Mesothelial cell of epicardium (in vitro differentiated cells): ENCODE results near the gene GSTM5. TPM values are rescaled to one million over a fixed set of nuclear protein-coding genes. Genes with fewer than 3 reads are reported as not detected.
"Not testable (repeated sequence)": the region's sequence is repeated elsewhere in the genome, so short reads cannot be mapped to it uniquely, and the experiment has no call there.

ENCODE experiments used
- DNase-seq, 2 experiments: peaks; one replicate each; pipeline ENCODE4 v3.0.0; 2021; ENCODE audit warnings: low spot score in 2 of 2; ENCODE audit not compliant: unreplicated experiment in 2 of 2
- H3K27ac Mint-ChIP-seq: 2 replicates; pipeline ENCODE4 v1.8.0; 2021; ENCODE audit warnings: mixed read lengths
- H3K27me3 Mint-ChIP-seq: 2 replicates; pipeline ENCODE4 v1.8.0; 2021; ENCODE audit warnings: low read depth, mixed read lengths
- H3K36me3 Mint-ChIP-seq: 2 replicates; pipeline ENCODE4 v1.8.0; 2021; ENCODE audit warnings: mixed read lengths
- H3K4me1 Mint-ChIP-seq: 2 replicates; pipeline ENCODE4 v1.8.0; 2021; ENCODE audit warnings: mixed read lengths
- H3K4me3 Mint-ChIP-seq: 2 replicates; pipeline ENCODE4 v1.8.0; 2021; ENCODE audit warnings: mild to moderate bottlenecking, moderate library complexity, mixed read lengths
- H3K9me3 Mint-ChIP-seq: 2 replicates; pipeline ENCODE4 v1.8.0; 2021; ENCODE audit warnings: mixed read lengths
- total RNA-seq: library from RNA; stranded (reverse); gene quantifications from 3 replicates; pipeline ENCODE4 v1.2.1, GENCODE V29; 2021
- TF ChIP-seq, protein P1 (sequence below): fragments of 200-600 bp; sonication (generic); IDR thresholded peaks from one replicate; pipeline ENCODE4 v1.5.0; 2021; ENCODE audit warnings: antibody characterized with exemption; ENCODE audit not compliant: unreplicated experiment

Gene GSTM5
- total RNA-seq, 1 donor from 2014 or later: 0.29 TPM

DNA sequence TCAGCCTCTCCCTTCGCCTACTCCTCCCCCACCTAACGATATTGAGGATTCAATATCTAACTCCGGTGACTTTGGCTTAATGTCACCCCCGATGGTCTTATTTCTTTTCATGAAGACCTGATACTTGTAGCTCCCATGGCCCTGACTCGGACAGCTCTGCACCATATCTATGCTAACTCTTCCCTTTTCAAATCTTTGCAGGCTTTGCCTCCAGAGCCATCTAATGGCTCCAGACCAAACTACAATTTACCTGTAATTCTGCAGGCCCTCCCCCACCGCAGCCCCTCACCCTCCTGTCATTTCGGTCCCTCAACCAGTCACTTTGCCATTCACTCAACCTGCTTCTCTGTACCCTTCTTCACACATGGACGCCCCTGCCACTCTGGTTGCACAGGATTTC lies 7.9 kb upstream of the GSTM5 start:
- Mint-ChIP-seq H3K9me3 (peaks cover 38% of the 10 kb centered on the region), H3K36me3 (peaks cover 23% of the 10 kb centered on the region), H3K4me1 (no peaks in the 10 kb centered on the region), H3K27ac (no peak overlapping the region), H3K27me3 (no peaks in the 10 kb centered on the region), H3K4me3 (no peak overlapping the region)
- DNase-seq: no peak
- TF ChIP-seq, protein P1, sequence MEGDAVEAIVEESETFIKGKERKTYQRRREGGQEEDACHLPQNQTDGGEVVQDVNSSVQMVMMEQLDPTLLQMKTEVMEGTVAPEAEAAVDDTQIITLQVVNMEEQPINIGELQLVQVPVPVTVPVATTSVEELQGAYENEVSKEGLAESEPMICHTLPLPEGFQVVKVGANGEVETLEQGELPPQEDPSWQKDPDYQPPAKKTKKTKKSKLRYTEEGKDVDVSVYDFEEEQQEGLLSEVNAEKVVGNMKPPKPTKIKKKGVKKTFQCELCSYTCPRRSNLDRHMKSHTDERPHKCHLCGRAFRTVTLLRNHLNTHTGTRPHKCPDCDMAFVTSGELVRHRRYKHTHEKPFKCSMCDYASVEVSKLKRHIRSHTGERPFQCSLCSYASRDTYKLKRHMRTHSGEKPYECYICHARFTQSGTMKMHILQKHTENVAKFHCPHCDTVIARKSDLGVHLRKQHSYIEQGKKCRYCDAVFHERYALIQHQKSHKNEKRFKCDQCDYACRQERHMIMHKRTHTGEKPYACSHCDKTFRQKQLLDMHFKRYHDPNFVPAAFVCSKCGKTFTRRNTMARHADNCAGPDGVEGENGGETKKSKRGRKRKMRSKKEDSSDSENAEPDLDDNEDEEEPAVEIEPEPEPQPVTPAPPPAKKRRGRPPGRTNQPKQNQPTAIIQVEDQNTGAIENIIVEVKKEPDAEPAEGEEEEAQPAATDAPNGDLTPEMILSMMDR: no peak

DNA sequence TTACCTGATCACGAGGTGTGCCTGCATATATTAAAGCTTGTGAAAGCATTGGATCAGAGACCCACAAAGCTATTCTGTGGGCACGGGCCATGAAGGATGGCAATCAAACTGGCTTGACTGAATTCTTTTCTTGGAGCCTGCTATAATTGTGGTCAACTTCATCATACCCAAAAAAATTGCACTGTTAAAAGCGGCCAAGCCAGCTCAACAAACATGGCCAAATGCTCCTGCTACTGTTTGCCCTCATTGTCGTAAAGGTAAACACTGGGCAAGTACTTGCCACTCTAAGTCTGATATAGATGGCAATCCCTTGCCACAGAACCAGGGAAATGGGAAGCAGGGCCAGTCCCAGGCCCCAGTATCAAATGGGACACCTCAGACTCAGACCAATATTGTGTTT lies 6.6 kb upstream of the GSTM5 start:
- peaks cover 27% of the 10 kb centered on the region for H3K36me3 Mint-ChIP-seq
- DNase-seq: no peak
- H3K4me3 Mint-ChIP-seq: no peak overlapping the region
- TF ChIP-seq, protein P1: no peak
- H3K9me3 Mint-ChIP-seq: peaks cover 42% of the 10 kb centered on the region
- no peaks in the 10 kb centered on the region for H3K27me3 Mint-ChIP-seq
- H3K4me1 Mint-ChIP-seq: no peaks in the 10 kb centered on the region
- no peak overlapping the region for H3K27ac Mint-ChIP-seq

DNA sequence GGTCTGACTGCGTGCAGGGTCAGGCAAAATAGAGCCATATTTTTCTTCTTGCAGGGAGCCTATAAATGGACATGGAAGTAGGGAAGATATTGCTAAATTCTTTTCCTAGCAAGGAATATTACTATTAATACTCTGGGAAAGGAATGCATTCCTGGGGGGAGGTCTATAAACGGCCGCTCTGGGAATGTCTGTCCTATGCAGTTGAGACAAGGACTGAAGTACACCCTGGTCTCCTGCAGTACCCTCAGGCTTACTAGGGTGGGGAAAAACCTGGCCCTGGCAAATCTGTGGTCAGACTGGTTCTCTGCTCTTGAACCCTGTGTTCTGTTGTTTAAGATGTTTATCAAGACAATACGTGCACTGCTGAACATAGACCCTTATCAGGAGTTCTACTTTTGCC lies 3.1 kb upstream of the GSTM5 start:
- not testable (repeated sequence) for H3K4me3 Mint-ChIP-seq, H3K27ac Mint-ChIP-seq, H3K27me3 Mint-ChIP-seq, H3K4me1 Mint-ChIP-seq, DNase-seq
- peaks cover 33% of the 10 kb centered on the region for H3K9me3 Mint-ChIP-seq
- H3K36me3 Mint-ChIP-seq: peaks cover 20% of the 10 kb centered on the region

DNA sequence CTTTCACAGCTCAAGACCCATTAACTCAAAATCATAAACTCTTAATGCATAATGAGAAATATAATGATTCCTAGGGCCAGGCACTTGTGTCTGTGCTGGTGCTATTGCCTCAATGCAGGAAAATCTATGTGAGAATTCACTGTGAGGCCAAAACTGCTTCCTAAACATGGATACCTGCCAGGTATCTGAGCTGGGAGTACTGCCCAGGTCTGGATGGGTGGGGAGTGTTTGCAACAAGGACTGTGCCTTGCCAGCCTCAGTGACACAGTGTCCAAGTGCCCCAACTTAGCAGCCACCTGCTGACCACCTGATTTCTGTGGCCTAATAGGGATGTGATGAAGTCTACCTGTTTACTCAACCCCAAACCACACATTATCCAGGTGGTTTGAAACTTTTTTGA lies 2.2 kb upstream of the GSTM5 start:
- DNase-seq, H3K27me3 Mint-ChIP-seq, H3K4me3 Mint-ChIP-seq, H3K27ac Mint-ChIP-seq, H3K4me1 Mint-ChIP-seq: not testable (repeated sequence)
- Mint-ChIP-seq H3K36me3 (peaks cover 14% of the 10 kb centered on the region), H3K9me3 (peaks cover 25% of the 10 kb centered on the region)

DNA sequence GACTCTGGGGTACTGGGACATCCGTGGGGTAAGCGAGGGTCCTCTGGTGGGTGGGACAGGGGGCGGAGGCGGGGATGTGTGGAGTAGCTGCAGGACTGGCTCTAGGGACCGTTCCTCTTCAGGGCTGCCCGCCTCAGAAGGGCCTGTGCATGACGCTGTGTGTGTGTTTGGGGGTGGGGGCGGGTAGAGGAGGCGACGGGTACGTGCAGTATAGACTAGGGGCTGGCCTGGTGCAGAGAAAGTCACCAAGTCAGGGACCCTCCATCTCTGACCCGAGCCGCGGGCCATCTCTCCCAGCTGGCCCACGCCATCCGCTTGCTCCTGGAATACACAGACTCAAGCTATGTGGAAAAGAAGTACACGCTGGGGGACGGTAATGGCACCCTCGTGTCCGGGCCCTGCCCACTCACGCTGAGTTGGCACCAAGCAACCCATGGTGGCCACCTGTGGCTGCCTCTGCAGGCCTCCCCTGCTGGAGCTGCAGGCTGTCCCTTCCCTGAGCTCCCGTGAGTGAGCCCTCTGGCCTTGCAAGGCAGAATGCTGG lies 342 bp downstream of the GSTM5 start:
- TF ChIP-seq, protein P1: no peak
- Mint-ChIP-seq H3K36me3 (peaks cover 14% of the 10 kb centered on the region), H3K4me3 (no peak overlapping the region), H3K27ac (no peak overlapping the region), H3K27me3 (no peaks in the 10 kb centered on the region), H3K4me1 (no peaks in the 10 kb centered on the region), H3K9me3 (peaks cover 20% of the 10 kb centered on the region)
- no peak for DNase-seq

DNA sequence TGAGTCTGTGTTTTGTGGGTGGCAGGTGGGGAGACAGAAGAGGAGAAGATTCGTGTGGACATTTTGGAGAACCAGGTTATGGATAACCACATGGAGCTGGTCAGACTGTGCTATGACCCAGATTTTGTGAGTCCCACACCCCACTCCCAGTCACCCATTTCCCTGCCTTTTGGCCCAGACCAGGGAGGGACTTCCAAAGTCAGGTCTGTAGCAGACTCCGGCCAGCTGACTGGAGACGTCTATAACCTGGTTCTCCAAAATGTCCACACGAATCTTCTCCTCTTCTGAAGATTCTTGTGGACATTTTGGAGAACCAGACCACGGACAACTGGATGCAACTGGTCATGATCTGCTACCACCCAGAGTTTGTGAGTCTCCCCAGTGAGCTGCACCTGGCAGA lies 1.6 kb downstream of the GSTM5 start:
- H3K4me1 Mint-ChIP-seq: peaks cover 10% of the 10 kb centered on the region

More for the DNA sequence above, 1.6 kb downstream of the GSTM5 start:
- TF ChIP-seq, protein P1: no peak
- Mint-ChIP-seq H3K9me3 (peaks cover 10% of the 10 kb centered on the region), H3K27ac (no peak overlapping the region), H3K4me3 (no peak overlapping the region), H3K27me3 (no peaks in the 10 kb centered on the region), H3K36me3 (peaks cover 7% of the 10 kb centered on the region)
- DNase-seq: no peak
